ENCODE results near the gene TSFM. TPM values are rescaled to one million over a fixed set of nuclear protein-coding genes. Genes with fewer than 3 reads are reported as not detected.

The TSFM gene
- total RNA-seq, 4 donors from 2014 or later: 29.6 to 41.6 (median 34.5) TPM

GRCh38 chr12:57826400-57826799, 43.8 kb downstream of the TSFM start:
- no peak overlapping the region for H3K4me3 ChIP-seq (ENCODE audit: low read depth, poor library complexity, severe bottlenecking)
- no peak for TF ChIP-seq POLR2A (IDR thresholded peaks at IDR 0.05)
- no peak for TF ChIP-seq CTCF (IDR thresholded peaks at IDR 0.05)
- 80 to 81% methylated on average over 2 of the region's 2 CpGs for WGBS, 2 donors
- DNase-seq (ENCODE audit: low spot score in 2 of 2): no peak
- intact Hi-C loops (cut with DNase I; ENCODE audit: low total_unique reads): no loop called here

- intact Hi-C loops (cut with DNase I; ENCODE audit: low total_unique reads): no loop called here
- WGBS, 2 donors: 88 to 91% methylated on average over 1 of the region's 1 CpG
- H3K4me3 ChIP-seq (ENCODE audit: low read depth, poor library complexity, severe bottlenecking): no peak overlapping the region
- DNase-seq (ENCODE audit: low spot score in 2 of 2): no peak
- no peak for TF ChIP-seq CTCF (IDR thresholded peaks at IDR 0.05)
- no peak for TF ChIP-seq POLR2A (IDR thresholded peaks at IDR 0.05)
Observed at GRCh38 chr12:57826966-57827365, 44.4 kb downstream of the TSFM start.

- no peak for TF ChIP-seq POLR2A (IDR thresholded peaks at IDR 0.05)
- TF ChIP-seq CTCF (IDR thresholded peaks at IDR 0.05): no peak
- 66 to 68% methylated on average over 10 of the region's 10 CpGs for WGBS, 2 donors
- no peak overlapping the region for H3K4me3 ChIP-seq (ENCODE audit: low read depth, poor library complexity, severe bottlenecking)
- DNase-seq (ENCODE audit: low spot score in 2 of 2): no peak
- intact Hi-C loops (cut with DNase I; ENCODE audit: low total_unique reads): no loop called here
Observed at GRCh38 chr12:57829025-57829777, 46.6 kb downstream of the TSFM start.

GRCh38 chr12:57830393-57830792, 47.8 kb downstream of the TSFM start:
- 87 to 91% methylated on average over 2 of the region's 2 CpGs for WGBS, 2 donors
- no peak for TF ChIP-seq CTCF (IDR thresholded peaks at IDR 0.05)
- TF ChIP-seq POLR2A (IDR thresholded peaks at IDR 0.05): no peak
- no peak overlapping the region for H3K4me3 ChIP-seq (ENCODE audit: low read depth, poor library complexity, severe bottlenecking)
- no peak for DNase-seq (ENCODE audit: low spot score in 2 of 2)
- intact Hi-C loops (cut with DNase I; ENCODE audit: low total_unique reads): no loop called here

GRCh38 chr12:57832966-57833365, 50.4 kb downstream of the TSFM start:
- TF ChIP-seq CTCF (IDR thresholded peaks at IDR 0.05) (no peak), POLR2A (IDR thresholded peaks at IDR 0.05) (no peak)
- WGBS, 2 donors: 36 to 45% methylated on average over 10 of the region's 10 CpGs
- DNase-seq (ENCODE audit: low spot score in 2 of 2): no peak
- no peak overlapping the region for H3K4me3 ChIP-seq (ENCODE audit: low read depth, poor library complexity, severe bottlenecking)
- intact Hi-C loops (cut with DNase I; ENCODE audit: low total_unique reads): no loop called here

GRCh38 chr12:57833672-57834071, 51.1 kb downstream of the TSFM start:
- WGBS, 2 donors: 48 to 63% methylated on average over 3 of the region's 3 CpGs
- TF ChIP-seq CTCF (IDR thresholded peaks at IDR 0.05): no peak
- TF ChIP-seq POLR2A (IDR thresholded peaks at IDR 0.05): no peak
- intact Hi-C loops (cut with DNase I; ENCODE audit: low total_unique reads): no loop called here
- H3K4me3 ChIP-seq (ENCODE audit: low read depth, poor library complexity, severe bottlenecking): no peak overlapping the region
- no peak for DNase-seq (ENCODE audit: low spot score in 2 of 2)

Measured in lower leg skin (tissue), 4 donors.